ENCODE measurements around the gene NFAM1.

The NFAM1 gene

GRCh38 chr22:42432818-42433217 lies 615 bp upstream of the NFAM1 start:
- no peak for DNase-seq (ENCODE audit: low spot score)
- TF ChIP-seq CTCF (IDR thresholded peaks at IDR 0.05; ENCODE audit: extremely low read depth, missing control alignments) = no peak

GRCh38 chr22:42431401-42432019 lies 693 bp downstream of the NFAM1 start:
- TF ChIP-seq CTCF (IDR thresholded peaks at IDR 0.05; ENCODE audit: extremely low read depth, missing control alignments) = no peak
- no peak for DNase-seq (ENCODE audit: low spot score)

GRCh38 chr22:42430528-42431125 lies 1.6 kb downstream of the NFAM1 start:
- DNase-seq (ENCODE audit: low spot score) = no peak
- no peak for TF ChIP-seq CTCF (IDR thresholded peaks at IDR 0.05; ENCODE audit: extremely low read depth, missing control alignments)

GRCh38 chr22:42428760-42429159 lies 3.4 kb downstream of the NFAM1 start:
- TF ChIP-seq CTCF (IDR thresholded peaks at IDR 0.05; ENCODE audit: extremely low read depth, missing control alignments) = no peak
- no peak for DNase-seq (ENCODE audit: low spot score)

- DNase-seq (ENCODE audit: low spot score) = no peak
- no peak for TF ChIP-seq CTCF (IDR thresholded peaks at IDR 0.05; ENCODE audit: extremely low read depth, missing control alignments)
Observed at GRCh38 chr22:42428025-42428424, 4.2 kb downstream of the NFAM1 start.

- TF ChIP-seq CTCF (IDR thresholded peaks at IDR 0.05; ENCODE audit: extremely low read depth, missing control alignments) = no peak
Observed at GRCh38 chr22:42427167-42427566, 5.0 kb downstream of the NFAM1 start.

GRCh38 chr22:42425989-42426355 lies 6.2 kb downstream of the NFAM1 start:
- no peak for TF ChIP-seq CTCF (IDR thresholded peaks at IDR 0.05; ENCODE audit: extremely low read depth, missing control alignments)
- DNase-seq (ENCODE audit: low spot score) = no peak

More at GRCh38 chr22:42427167-42427566, 5.0 kb downstream of the NFAM1 start:
- DNase-seq (ENCODE audit: low spot score) = no peak

All from GM20000 (cell line).